GM15510 (cell line): ENCODE data around the gene PROSER1.

ENCODE experiments used
- POLR2A ChIP-seq: IDR thresholded peaks from 3 replicates; pipeline ENCODE4 v1.6.1; 2011; ENCODE audit warnings: borderline replicate concordance; ENCODE audit not compliant: insufficient read length; ENCODE audit errors: extremely low read depth

Gene PROSER1

GRCh38 chr13:39037880-39038568, at the start of gene PROSER1, which contains the start of gene NHLRC3:
PROSER1 (minus strand) TSS chr13:39038089; CDS start chr13:39037242, 847 bp downstream.
NHLRC3 (plus strand) TSS chr13:39038456; CDS start chr13:39038640, 184 bp downstream.
- TF ChIP-seq POLR2A, result peak; percentile 59

GRCh38 chr13:39073983-39074382, 36.1 kb upstream of the PROSER1 start:
- TF ChIP-seq POLR2A, result no peak

- TF ChIP-seq POLR2A, result no peak
Observed at GRCh38 chr13:39072842-39073241, 35.0 kb upstream of the PROSER1 start.

GRCh38 chr13:39062004-39062403, 24.1 kb upstream of the PROSER1 start:
- no peak for TF ChIP-seq POLR2A

GRCh38 chr13:39058040-39058439, 20.2 kb upstream of the PROSER1 start:
- TF ChIP-seq POLR2A, result no peak

GRCh38 chr13:39056018-39056417, 18.1 kb upstream of the PROSER1 start:
- TF ChIP-seq POLR2A, result no peak

- no peak for TF ChIP-seq POLR2A
Observed at GRCh38 chr13:39054112-39054511, 16.2 kb upstream of the PROSER1 start.

- TF ChIP-seq POLR2A, result no peak
Observed at GRCh38 chr13:39052944-39053343, 15.1 kb upstream of the PROSER1 start.

GRCh38 chr13:39051157-39051556, 13.3 kb upstream of the PROSER1 start:
- no peak for TF ChIP-seq POLR2A

- no peak for TF ChIP-seq POLR2A
Observed at GRCh38 chr13:39049274-39049673, 11.4 kb upstream of the PROSER1 start.

GRCh38 chr13:39048806-39049205, 10.9 kb upstream of the PROSER1 start:
- no peak for TF ChIP-seq POLR2A

- no peak for TF ChIP-seq POLR2A
Observed at GRCh38 chr13:39047560-39047959, 9.7 kb upstream of the PROSER1 start.

GRCh38 chr13:39044536-39044935, 6.6 kb upstream of the PROSER1 start:
- TF ChIP-seq POLR2A, result no peak

GRCh38 chr13:39040206-39040605, 2.3 kb upstream of the PROSER1 start:
- no peak for TF ChIP-seq POLR2A

GRCh38 chr13:39039041-39039440, 1.2 kb upstream of the PROSER1 start:
- no peak for TF ChIP-seq POLR2A

GRCh38 chr13:39038569-39039030, 711 bp upstream of the PROSER1 start:
- TF ChIP-seq POLR2A, result no peak
